Mesendoderm (in vitro differentiated cells): ENCODE results near the gene RNASE8.

ENCODE experiments used
- DNase-seq: peaks from one replicate; pipeline ENCODE4 v3.0.0; 2013
- H2AK5ac ChIP-seq: 2 replicates; pipeline ENCODE4 v1.6.1; 2013; ENCODE audit warnings: low read length, inconsistent platforms
- H2BK120ac ChIP-seq: 2 replicates; pipeline ENCODE4 v1.6.1; 2013; ENCODE audit warnings: low read depth, mild to moderate bottlenecking, low read length, moderate library complexity, mixed read lengths
- H2BK15ac ChIP-seq: replicated peaks from 2 replicates; pipeline ENCODE4 v1.6.1; 2013; ENCODE audit warnings: low read depth, mild to moderate bottlenecking, moderate library complexity
- H2BK5ac ChIP-seq: 2 replicates; pipeline ENCODE4 v1.6.1; 2013; ENCODE audit warnings: low read length, inconsistent platforms
- H3K18ac ChIP-seq: 2 replicates; pipeline ENCODE4 v1.6.1; 2013; ENCODE audit warnings: mild to moderate bottlenecking, low read length, mixed read lengths
- H3K23ac ChIP-seq: one replicate; pipeline ENCODE4 v1.6.1; 2013; ENCODE audit warnings: low read length
- H3K27ac ChIP-seq: 2 replicates; pipeline ENCODE4 v1.5.1; 2013; ENCODE audit warnings: low read depth, mild to moderate bottlenecking, inconsistent platforms, low read length, moderate library complexity
- H3K27me3 ChIP-seq: 2 replicates; pipeline ENCODE4 v1.6.1; 2013; ENCODE audit warnings: low read length, control low read depth, mild to moderate bottlenecking, inconsistent platforms; ENCODE audit not compliant: insufficient read depth, poor library complexity
- H3K36me3 ChIP-seq: 2 replicates; pipeline ENCODE4 v1.6.1; 2013; ENCODE audit warnings: low read length, inconsistent platforms; ENCODE audit not compliant: control insufficient read depth, insufficient read depth
- H3K4ac ChIP-seq: one replicate; pipeline ENCODE4 v1.6.1; 2013; ENCODE audit warnings: low read depth, mild to moderate bottlenecking, low read length, moderate library complexity
- H3K4me1 ChIP-seq: 2 replicates; pipeline ENCODE4 v1.6.1; 2013; ENCODE audit warnings: low read depth, low read length, inconsistent platforms; ENCODE audit not compliant: control insufficient read depth
- H3K4me2 ChIP-seq: 2 replicates; pipeline ENCODE4 v1.6.1; 2013; ENCODE audit warnings: low read length
- H3K4me3 ChIP-seq: 2 replicates; pipeline ENCODE4 v1.5.1; 2013; ENCODE audit warnings: mild to moderate bottlenecking, low read length
- H3K56ac ChIP-seq: one replicate; pipeline ENCODE4 v1.6.1; 2013; ENCODE audit warnings: low read length
- H3K79me1 ChIP-seq: 2 replicates; pipeline ENCODE4 v1.6.1; 2013; ENCODE audit warnings: low read length, inconsistent platforms
- H3K79me2 ChIP-seq: 2 replicates; pipeline ENCODE4 v1.6.1; 2013; ENCODE audit warnings: mild to moderate bottlenecking, low read length; ENCODE audit not compliant: control insufficient read depth, insufficient read depth
- H3K9ac ChIP-seq: 2 replicates; pipeline ENCODE4 v1.6.1; 2013; ENCODE audit warnings: low read length, inconsistent platforms
- H4K5ac ChIP-seq: one replicate; pipeline ENCODE4 v1.6.1; 2013; ENCODE audit warnings: low read length
- H4K8ac ChIP-seq: one replicate; pipeline ENCODE4 v1.6.1; 2013; ENCODE audit warnings: low read depth, mild to moderate bottlenecking, control low read depth, low read length, moderate library complexity
- WGBS: extraction: QIAGEN DNeasy Blood & Tissue Kit; methylation state at CpG from one replicate; pipeline ENCODE4 v1.1.7; 2013; ENCODE audit warnings: low lambda C conversion rate, missing lambda C conversion rate; ENCODE audit not compliant: insufficient coverage; ENCODE audit errors: extremely low coverage; 5-methylcytosine and 5-hydroxymethylcytosine counted together

Gene RNASE8

DNA sequence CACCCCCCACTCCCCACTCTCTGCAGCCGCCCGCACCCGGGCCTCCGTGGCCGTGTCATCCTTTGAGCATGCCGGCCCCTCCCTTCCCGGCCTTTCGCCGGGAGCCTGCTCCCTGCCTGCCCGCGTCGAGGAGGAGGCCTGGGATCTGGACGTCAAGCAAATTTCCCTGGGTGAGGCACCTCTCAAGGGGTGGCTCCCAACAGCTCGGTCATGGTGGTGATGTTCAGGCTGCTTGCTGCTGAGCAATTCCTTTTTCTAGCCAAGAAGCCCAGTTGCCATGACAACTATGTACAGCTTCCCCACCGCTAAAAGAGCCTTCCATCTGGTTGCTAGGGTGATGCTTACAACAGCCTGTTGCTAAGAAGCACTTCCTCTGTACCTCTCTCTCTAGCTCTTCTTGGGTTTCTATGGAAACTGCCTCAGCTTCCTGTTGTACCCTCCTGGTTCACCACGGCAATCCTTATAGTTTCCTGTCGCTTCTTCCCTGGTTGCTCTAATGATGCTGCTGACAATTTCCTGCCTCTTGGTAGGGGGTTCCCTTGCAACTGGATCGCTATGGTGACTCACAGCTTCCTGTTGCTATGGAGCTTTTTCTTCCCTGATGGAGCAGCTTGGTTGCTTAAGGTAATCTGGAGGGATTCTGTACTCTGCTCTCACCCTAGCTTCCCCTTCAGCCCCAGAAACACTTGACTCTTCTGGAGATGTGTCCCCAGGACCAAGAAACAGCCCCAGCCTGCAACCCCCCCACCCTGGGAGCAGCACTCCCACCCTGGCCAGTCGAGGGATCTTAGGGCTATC, 29.9 kb downstream of the RNASE8 start:
- Histone ChIP-seq H2AK5ac (no peak overlapping the region), H3K56ac (no peak overlapping the region), H3K27ac (no peak overlapping the region), H3K23ac (no peak overlapping the region), H3K4me1 (no peaks in the 10 kb centered on the region), H3K4me3 (no peak overlapping the region), H2BK120ac (no peak overlapping the region), H3K79me2 (no peaks in the 10 kb centered on the region), H2BK5ac (no peak overlapping the region), H3K27me3 (no peaks in the 10 kb centered on the region), H3K18ac (no peak overlapping the region), H3K4ac (no peak overlapping the region), H3K79me1 (no peaks in the 10 kb centered on the region), H3K9ac (no peak overlapping the region), H3K36me3 (peaks cover 21% of the 10 kb centered on the region), H4K8ac (no peak overlapping the region), H4K5ac (no peak overlapping the region), H2BK15ac (no peak overlapping the region), H3K4me2 (no peak overlapping the region)
- WGBS, result no CpG with 5 or more reads among the region's 19 CpGs
- DNase-seq, result peak; percentile 99

DNA sequence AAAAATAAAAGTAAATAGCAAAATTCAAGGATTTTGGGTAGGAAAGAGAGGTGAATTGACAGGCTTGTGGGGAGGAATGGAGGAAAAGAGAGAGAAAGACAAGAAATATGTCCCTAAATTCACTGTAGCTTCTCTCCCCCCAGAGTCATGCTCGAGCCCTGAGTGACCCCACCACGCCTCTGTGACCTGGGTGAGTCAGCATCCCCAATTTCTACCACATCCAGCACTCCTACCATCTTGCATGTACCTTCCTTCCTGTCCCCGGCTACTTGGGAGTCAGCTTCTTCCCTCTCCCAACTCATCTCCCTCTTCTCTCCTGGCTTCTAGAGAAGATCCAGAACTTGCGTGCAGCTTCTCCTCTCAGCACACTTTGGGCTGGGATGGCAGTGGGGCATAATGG, 31.1 kb downstream of the RNASE8 start:
- H3K4me1 ChIP-seq, result peaks cover 8% of the 10 kb centered on the region
- H2BK5ac ChIP-seq, result no peak overlapping the region
- H3K79me1 ChIP-seq, result peaks cover 5% of the 10 kb centered on the region
- H3K4me3 ChIP-seq, result no peak overlapping the region
- H4K8ac ChIP-seq, result no peak overlapping the region
- no peak overlapping the region for H3K9ac ChIP-seq
- no peaks in the 10 kb centered on the region for H3K27me3 ChIP-seq
- no CpG with 5 or more reads among the region's 4 CpGs for WGBS
- H3K4ac ChIP-seq, result no peak overlapping the region
- H3K23ac ChIP-seq, result no peak overlapping the region
- H3K4me2 ChIP-seq, result no peak overlapping the region
- no peak overlapping the region for H2BK120ac ChIP-seq
- no peak overlapping the region for H4K5ac ChIP-seq
- no peak overlapping the region for H3K27ac ChIP-seq
- H3K36me3 ChIP-seq, result peaks cover 19% of the 10 kb centered on the region
- DNase-seq, result no peak
- H3K79me2 ChIP-seq, result no peaks in the 10 kb centered on the region
- no peak overlapping the region for H3K18ac ChIP-seq
- H3K56ac ChIP-seq, result no peak overlapping the region
- H2AK5ac ChIP-seq, result no peak overlapping the region
- H2BK15ac ChIP-seq, result no peak overlapping the region

DNA sequence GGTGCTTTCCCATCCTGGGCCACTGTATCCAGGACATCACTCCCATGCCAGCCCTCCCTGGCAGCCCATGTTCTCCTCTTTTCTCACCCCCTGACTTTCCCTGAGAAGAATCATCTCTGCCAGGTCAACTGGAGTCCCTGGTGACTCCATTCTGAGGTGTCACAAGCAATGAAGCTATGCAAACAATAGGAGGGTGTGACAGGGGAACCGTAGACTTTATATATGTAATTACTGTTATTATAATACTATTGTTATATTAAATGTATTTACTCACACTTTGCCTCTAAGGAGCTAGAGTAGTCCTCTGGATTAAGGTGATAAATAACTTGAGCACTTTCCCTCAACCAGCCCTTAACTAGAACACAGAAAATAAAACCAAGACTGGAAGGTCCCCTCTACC, 31.6 kb downstream of the RNASE8 start:
- Histone ChIP-seq H3K36me3 (peaks cover 15% of the 10 kb centered on the region), H3K4me2 (no peak overlapping the region), H3K79me2 (no peaks in the 10 kb centered on the region), H2BK15ac (no peak overlapping the region), H3K4ac (no peak overlapping the region), H2BK5ac (no peak overlapping the region), H3K27me3 (no peaks in the 10 kb centered on the region), H4K5ac (no peak overlapping the region), H3K9ac (no peak overlapping the region), H3K23ac (no peak overlapping the region), H3K56ac (no peak overlapping the region), H3K27ac (no peak overlapping the region), H3K4me1 (peaks cover 11% of the 10 kb centered on the region), H3K79me1 (peaks cover 8% of the 10 kb centered on the region), H2AK5ac (no peak overlapping the region), H3K4me3 (no peak overlapping the region), H3K18ac (no peak overlapping the region), H4K8ac (no peak overlapping the region), H2BK120ac (no peak overlapping the region)
- no CpG with 5 or more reads among the region's 1 CpG for WGBS
- DNase-seq, result no peak

DNA sequence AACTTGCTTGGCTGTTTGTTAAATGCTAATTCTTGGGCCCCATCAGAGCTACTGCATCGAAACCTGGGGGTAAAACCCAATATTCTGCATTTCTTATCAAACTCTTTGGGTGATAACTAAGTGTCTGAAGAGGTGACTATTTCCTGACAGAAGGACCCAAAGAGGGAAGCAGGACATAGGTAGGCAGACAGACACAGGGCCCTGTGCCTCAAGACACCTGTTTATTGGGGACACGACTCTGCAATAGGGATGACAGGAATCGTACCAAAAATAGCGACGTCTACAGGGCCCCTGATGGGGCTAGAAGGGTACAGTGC, 32.2 kb downstream of the RNASE8 start:
- Histone ChIP-seq H2BK5ac (no peak overlapping the region), H3K4me1 (peaks cover 11% of the 10 kb centered on the region), H3K27ac (no peak overlapping the region), H3K18ac (no peak overlapping the region), H3K79me2 (no peaks in the 10 kb centered on the region), H3K56ac (no peak overlapping the region), H4K8ac (no peak overlapping the region), H3K4ac (no peak overlapping the region), H2AK5ac (no peak overlapping the region), H2BK120ac (no peak overlapping the region), H3K36me3 (peaks cover 14% of the 10 kb centered on the region), H3K23ac (no peak overlapping the region), H3K27me3 (no peaks in the 10 kb centered on the region), H2BK15ac (no peak overlapping the region), H3K4me3 (no peak overlapping the region), H3K4me2 (no peak overlapping the region), H3K79me1 (peaks cover 8% of the 10 kb centered on the region), H4K5ac (no peak overlapping the region), H3K9ac (no peak overlapping the region)
- DNase-seq, result no peak
- no CpG with 5 or more reads among the region's 5 CpGs for whole genome bisulfite sequencing

DNA sequence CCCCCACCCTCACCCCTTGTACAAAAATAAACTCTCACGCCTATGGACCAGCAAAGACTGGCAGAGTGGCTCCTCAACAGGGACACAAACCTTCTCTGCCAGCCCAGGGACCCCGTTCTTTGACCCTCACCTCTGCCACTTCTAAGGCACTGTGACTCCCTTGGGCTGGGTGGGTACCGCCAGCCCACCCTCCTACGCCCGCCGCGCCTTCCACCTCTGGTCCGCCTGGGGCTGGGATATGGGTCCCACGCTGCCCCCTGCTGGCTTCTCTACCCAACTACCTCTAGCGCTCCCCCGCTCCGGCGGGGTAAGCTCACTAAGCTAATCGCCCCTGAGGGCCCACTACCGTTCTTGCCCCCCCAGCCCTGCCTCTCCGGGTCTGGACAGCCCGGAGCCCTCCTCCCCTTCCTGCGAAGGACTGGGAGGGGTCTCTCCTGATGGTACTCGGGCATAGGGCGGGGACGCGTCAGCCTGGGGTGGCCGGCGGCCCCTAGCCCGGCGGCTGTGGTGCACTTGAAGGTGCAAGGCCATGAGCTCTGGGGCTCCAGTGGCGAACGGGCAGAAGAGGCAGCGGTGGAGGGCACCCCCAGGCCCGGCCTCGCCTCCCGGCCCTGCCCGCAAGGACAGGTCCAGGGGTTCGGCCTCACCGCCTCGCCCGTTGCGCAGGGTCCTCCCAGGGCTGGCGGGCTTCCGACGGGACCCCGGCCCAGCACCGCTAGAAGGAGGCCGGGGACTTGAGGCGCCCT, 32.7 kb downstream of the RNASE8 start:
- Histone ChIP-seq H3K23ac (no peak overlapping the region), H3K56ac (no peak overlapping the region), H3K4me1 (peaks cover 12% of the 10 kb centered on the region), H3K4me3 (no peak overlapping the region), H3K4ac (no peak overlapping the region), H2BK120ac (no peak overlapping the region), H3K79me2 (no peaks in the 10 kb centered on the region), H2AK5ac (no peak overlapping the region), H3K4me2 (no peak overlapping the region), H3K79me1 (peaks cover 8% of the 10 kb centered on the region), H4K5ac (no peak overlapping the region), H2BK15ac (no peak overlapping the region), H3K18ac (no peak overlapping the region), H3K27ac (no peak overlapping the region), H3K36me3 (peaks cover 10% of the 10 kb centered on the region), H3K9ac (no peak overlapping the region), H2BK5ac (no peak overlapping the region), H3K27me3 (no peaks in the 10 kb centered on the region), H4K8ac (no peak overlapping the region)
- no CpG with 5 or more reads among the region's 45 CpGs for WGBS
- peak; percentile 64 for DNase-seq
